Measurements from ENCODE around the gene SMNDC1. TPM values are rescaled to one million over a fixed set of nuclear protein-coding genes. Genes with fewer than 3 reads are reported as not detected.

Gene SMNDC1
- total and polyA plus RNA-seq, 2 of the 4 experiments (the other 2 are of a cell fraction): 3.9 to 15.1 TPM

GRCh38 chr10:110330675-110331074 is 26.0 kb upstream of the SMNDC1 start:
- Histone ChIP-seq H2AK5ac (ENCODE audit: low read depth, low read length) (no peak overlapping the region), H3K14ac (replicated peaks; ENCODE audit: low read depth, low read length) (no peak overlapping the region), H2AFZ (replicated peaks; ENCODE audit: low read length, poor library complexity) (no peak overlapping the region), H3K4me3 (ENCODE audit: insufficient read depth, low read depth, low read length) (no peak overlapping the region), H2BK5ac (ENCODE audit: low read depth, low read length, poor library complexity, severe bottlenecking) (no peak overlapping the region), H3K56ac (ENCODE audit: extremely low read depth, insufficient read depth, low read length) (no peak overlapping the region), H3K9ac (ENCODE audit: low read depth, low read length) (no peak overlapping the region), H2BK20ac (ENCODE audit: low read depth, low read length) (no peak overlapping the region), H4K20me1 (ENCODE audit: insufficient read depth, low read length) (peaks cover 5% of the 10 kb centered on the region; the same call in 1 of the 2 replicates), H2BK120ac (ENCODE audit: low read depth, low read length) (no peak overlapping the region), H3K9me1 (ENCODE audit: insufficient read depth, low read length) (peaks cover 14% of the 10 kb centered on the region), H3K79me1 (ENCODE audit: low read depth in 1 of 2, low read length in 2 of 2) (no peaks in the 10 kb centered on the region), H3K9me3 (ENCODE audit: control insufficient read depth, insufficient read depth, low read length) (peaks cover 12% of the 10 kb centered on the region), H4K5ac (ENCODE audit: low read depth, low read length) (no peak overlapping the region), H2AK9ac (replicated peaks; ENCODE audit: low read depth, low read length, poor library complexity) (no peak overlapping the region), H3K4me2 (ENCODE audit: low read depth, low read length) (no peak overlapping the region), H4K91ac (ENCODE audit: insufficient read depth, low read depth, low read length) (no peak overlapping the region), H3K23ac (ENCODE audit: low read depth, low read length) (no peak overlapping the region), H3K27ac (ENCODE audit: insufficient read depth, low read length) (no peak overlapping the region), H2BK15ac (ENCODE audit: low read depth, low read length) (no peak overlapping the region), H3K18ac (ENCODE audit: low read depth, low read length) (no peak overlapping the region), H3K4ac (ENCODE audit: low read depth, low read length) (no peak overlapping the region), H4K8ac (ENCODE audit: low read depth in 2 of 2, low read length in 2 of 2) (no peak overlapping the region), H3K36me3 (ENCODE audit: control insufficient read depth, insufficient read depth, low read length) (no peaks in the 10 kb centered on the region), H3K4me1 (ENCODE audit: control insufficient read depth, insufficient read depth, low read length) (peaks cover 16% of the 10 kb centered on the region), H3K27me3 (ENCODE audit: control insufficient read depth, insufficient read depth, low read length) (no peaks in the 10 kb centered on the region)
- intact Hi-C loops (cut with micrococcal nuclease) (no loop called here), dilution Hi-C loops (cut with HindIII; ENCODE audit: low sequenced_read_pairs, unreplicated experiment) (no loop called here), in situ Hi-C loops (cut with MboI; ENCODE audit: low sequenced_read_pairs) (no loop called here)
- WGBS, 2 experiments (ENCODE audit: extremely low coverage in 2 of 2, insufficient read length in 1 of 2): 83% methylated on average over 2 of the region's 6 CpGs; no CpG with 5 or more reads in 1 of the 2 experiments
- BruUV-seq (replicated peaks): no TSS peak
- ATAC-seq (ENCODE audit: low read depth) (no peak), DNase-seq (no peak)
- POLR2A ChIA-PET (ENCODE audit: unreplicated experiment): no interaction called here
- CTCF ChIA-PET: no interaction called here
- TF ChIP-seq BHLHE40 (IDR thresholded peaks at IDR 0.05; ENCODE audit: low read depth, low read length) (no peak), SMC3 (IDR thresholded peaks at IDR 0.05; ENCODE audit: low read depth, low read length) (no peak)
